Right lobe of liver (tissue), 6 donors: ENCODE data around the gene TBX4. TPM values are rescaled to one million over a fixed set of nuclear protein-coding genes. Genes with fewer than 3 reads are reported as not detected.

Source experiments
- ATAC-seq, 4 donors: fragments of 200-7000 bp; cut with Tn5 transposase; one replicate each; pipeline ENCODE4 v1.9.1; 2020; ENCODE audit warnings: mild to moderate bottlenecking in 4 of 4, moderate library complexity in 4 of 4
- DNase-seq, 3 donors: peaks; one replicate each; pipeline ENCODE4 v3.0.0-alpha.2; 2020
- H3K27ac ChIP-seq, 3 donors: fragments of 200-600 bp; one replicate each; pipeline ENCODE4 v1.8.0; 2022
- H3K27me3 ChIP-seq, 2 donors: fragments of 200-600 bp; one replicate each; pipeline ENCODE4 v1.8.0; 2022
- H3K36me3 ChIP-seq, 4 donors: fragments of 200-600 bp; sonication (generic) in 1 of 4; one replicate each; pipeline versions ENCODE4 v1.5.1 to v1.8.0; 2017 to 2022; ENCODE audit warnings: control low read depth in 1 of 4
- H3K4me1 ChIP-seq, 4 donors: fragments of 200-600 bp; sonication (generic) in 1 of 4; one replicate each; pipeline versions ENCODE4 v1.5.1 to v1.8.0; 2017 to 2022; ENCODE audit warnings: control low read depth in 1 of 4
- H3K4me3 ChIP-seq, 3 donors: fragments of 200-600 bp; one replicate each; pipeline ENCODE4 v1.8.0; 2022
- H3K9me3 ChIP-seq, 4 donors: fragments of 200-600 bp; sonication (generic) in 1 of 4; one replicate each; pipeline versions ENCODE4 v1.5.1 to v1.8.0; 2017 to 2022; ENCODE audit warnings: control low read depth in 1 of 4
- POLR2A ChIP-seq: fragments of 450-650 bp; IDR thresholded peaks from one replicate; pipeline ENCODE4 v1.6.1; 2017; ENCODE audit warnings: antibody characterized with exemption, mild to moderate bottlenecking
- WGBS: methylation state at CpG from one replicate; pipeline ENCODE4 v1.1.6; 2018; ENCODE audit warnings: low coverage, low lambda C conversion rate; ENCODE audit not compliant: insufficient coverage; ENCODE audit errors: missing lambda C conversion rate; 5-methylcytosine and 5-hydroxymethylcytosine counted together
- intact Hi-C, 2 donors: fragments of 100-400 bp; cut with DNase I; formaldehyde crosslinking; loops; one replicate each; pipeline versions ENCODE4 v1.11.2 to v1.14.1; 2022
- total RNA-seq, 6 experiments: library from RNA; depleted of rRNA in 2 of 6; stranded (reverse); fragments of >200 nt in 2 of 6; fragmentation: NEBNext Ultra II Directional in 3 of 6; extraction: Animal tissue kit (Norgen Biotek cat#: 25700) in 3 of 6; gene quantifications; one replicate each; pipeline versions ENCODE4 v1.1.0 to v1.2.4, GENCODE V29; 2016 to 2023
- TF ChIP-seq, protein P1 (sequence below), 4 donors: fragments of 200-600 bp in 3 of 4; fragments of 450-650 bp in 1 of 4; IDR thresholded peaks; one replicate each; pipeline versions ENCODE4 v1.5.1 to v1.8.0; 2016 to 2022; ENCODE audit warnings: antibody characterized with exemption in 4 of 4, mild to moderate bottlenecking in 2 of 4
- donor health status: DM: no; HTN: yes; CAD: no.
- donor health status: DM: no; HTN: no; CAD: no.
- donor health status: DM: no; HTN: no; CAD: no.
- donor health status: DM: no; HTN: yes; CAD: no.
- donor health status: DM: no; HTN: yes; CAD: no.

Gene TBX4
- total RNA-seq, 6 experiments from 2014 or later = not detected

DNA sequence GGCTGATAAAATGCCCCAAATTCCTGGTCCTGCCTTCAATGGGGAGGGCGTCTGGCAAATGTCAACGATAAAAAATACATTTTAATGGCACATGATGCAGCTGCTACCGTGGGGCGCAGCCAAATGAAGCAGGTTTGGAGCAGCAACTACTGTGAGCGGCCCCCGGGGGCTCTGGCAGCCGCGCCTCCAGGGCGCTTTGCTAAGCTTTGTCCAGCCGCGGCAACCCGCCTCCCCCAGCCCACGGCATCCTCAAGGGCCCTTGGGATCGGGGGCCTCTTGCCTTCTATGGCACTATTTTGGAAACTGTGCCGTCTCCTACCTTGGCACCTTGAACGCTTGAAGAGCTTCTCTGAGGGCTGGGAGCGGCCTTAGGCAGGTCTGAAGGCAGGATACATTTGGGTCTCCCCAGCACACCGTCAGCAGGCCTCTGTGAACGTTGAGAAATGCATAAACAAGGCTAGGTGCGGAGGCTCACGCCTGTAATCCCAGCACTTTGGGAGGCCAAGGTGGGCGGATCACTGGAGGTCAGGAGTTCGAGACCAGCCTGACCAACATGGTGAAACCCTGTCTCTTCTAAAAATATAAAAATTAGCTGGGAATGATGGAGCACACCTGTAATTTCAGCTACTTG, 25.1 kb downstream of the TBX4 start:
- intact Hi-C loops = no loop called here
- Histone ChIP-seq H3K27me3 (no peaks in the 10 kb centered on the region), H3K4me3 (no peak overlapping the region), H3K4me1 (no peaks in the 10 kb centered on the region), H3K36me3 (no peaks in the 10 kb centered on the region), H3K9me3 (no peaks in the 10 kb centered on the region), H3K27ac (no peak overlapping the region)
- TF ChIP-seq, protein P1, sequence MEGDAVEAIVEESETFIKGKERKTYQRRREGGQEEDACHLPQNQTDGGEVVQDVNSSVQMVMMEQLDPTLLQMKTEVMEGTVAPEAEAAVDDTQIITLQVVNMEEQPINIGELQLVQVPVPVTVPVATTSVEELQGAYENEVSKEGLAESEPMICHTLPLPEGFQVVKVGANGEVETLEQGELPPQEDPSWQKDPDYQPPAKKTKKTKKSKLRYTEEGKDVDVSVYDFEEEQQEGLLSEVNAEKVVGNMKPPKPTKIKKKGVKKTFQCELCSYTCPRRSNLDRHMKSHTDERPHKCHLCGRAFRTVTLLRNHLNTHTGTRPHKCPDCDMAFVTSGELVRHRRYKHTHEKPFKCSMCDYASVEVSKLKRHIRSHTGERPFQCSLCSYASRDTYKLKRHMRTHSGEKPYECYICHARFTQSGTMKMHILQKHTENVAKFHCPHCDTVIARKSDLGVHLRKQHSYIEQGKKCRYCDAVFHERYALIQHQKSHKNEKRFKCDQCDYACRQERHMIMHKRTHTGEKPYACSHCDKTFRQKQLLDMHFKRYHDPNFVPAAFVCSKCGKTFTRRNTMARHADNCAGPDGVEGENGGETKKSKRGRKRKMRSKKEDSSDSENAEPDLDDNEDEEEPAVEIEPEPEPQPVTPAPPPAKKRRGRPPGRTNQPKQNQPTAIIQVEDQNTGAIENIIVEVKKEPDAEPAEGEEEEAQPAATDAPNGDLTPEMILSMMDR (IDR thresholded peaks at IDR 0.05) = no peak
- TF ChIP-seq POLR2A = no peak
- DNase-seq = peak in 1 of 3 donors; percentile 29
- ATAC-seq = no peak
- WGBS = 71% methylated on average over 5 of the region's 23 CpGs

DNA sequence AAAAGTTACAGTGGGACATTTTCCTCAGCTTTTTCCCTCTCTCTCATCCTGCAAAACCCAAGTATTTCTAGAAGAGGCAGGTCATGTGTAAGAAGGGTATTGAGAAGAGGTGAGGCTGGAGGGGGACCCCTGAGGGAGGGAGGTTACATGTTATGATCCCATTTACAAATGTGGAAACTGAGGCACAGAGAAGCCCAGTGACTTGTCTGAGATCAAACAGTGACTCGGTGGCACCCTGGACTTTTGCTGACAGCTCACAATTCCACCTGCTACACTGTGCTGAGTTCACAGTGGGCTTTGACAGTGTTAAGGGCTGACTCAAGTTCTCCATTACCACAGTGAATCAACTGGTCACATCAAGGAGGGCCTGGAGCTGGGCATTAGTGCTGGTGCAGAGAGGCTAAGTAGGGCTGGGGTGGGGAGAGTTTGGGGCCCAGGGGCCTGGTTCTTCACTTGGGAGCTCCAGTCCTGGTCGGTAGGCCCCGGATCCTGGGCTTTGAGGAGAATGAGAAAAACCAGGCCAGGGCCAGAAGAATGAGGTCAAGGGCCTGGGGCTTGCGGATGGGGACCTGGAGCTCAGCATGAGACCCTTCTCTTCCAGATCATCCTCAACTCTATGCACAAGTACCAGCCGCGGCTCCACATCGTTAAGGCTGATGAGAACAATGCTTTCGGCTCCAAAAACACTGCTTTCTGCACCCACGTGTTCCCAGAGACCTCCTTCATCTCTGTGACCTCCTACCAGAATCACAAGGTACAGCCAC, 26.0 kb downstream of the TBX4 start:
- Histone ChIP-seq H3K27ac (no peak overlapping the region), H3K27me3 (no peaks in the 10 kb centered on the region), H3K36me3 (no peaks in the 10 kb centered on the region), H3K4me3 (no peak overlapping the region), H3K9me3 (no peaks in the 10 kb centered on the region), H3K4me1 (no peaks in the 10 kb centered on the region)
- WGBS = 95% methylated on average over 4 of the region's 9 CpGs
- no peak for DNase-seq
- intact Hi-C loops = no loop called here
- no peak for ATAC-seq
- TF ChIP-seq, protein P1 (IDR thresholded peaks at IDR 0.05) = no peak
- TF ChIP-seq POLR2A = no peak

DNA sequence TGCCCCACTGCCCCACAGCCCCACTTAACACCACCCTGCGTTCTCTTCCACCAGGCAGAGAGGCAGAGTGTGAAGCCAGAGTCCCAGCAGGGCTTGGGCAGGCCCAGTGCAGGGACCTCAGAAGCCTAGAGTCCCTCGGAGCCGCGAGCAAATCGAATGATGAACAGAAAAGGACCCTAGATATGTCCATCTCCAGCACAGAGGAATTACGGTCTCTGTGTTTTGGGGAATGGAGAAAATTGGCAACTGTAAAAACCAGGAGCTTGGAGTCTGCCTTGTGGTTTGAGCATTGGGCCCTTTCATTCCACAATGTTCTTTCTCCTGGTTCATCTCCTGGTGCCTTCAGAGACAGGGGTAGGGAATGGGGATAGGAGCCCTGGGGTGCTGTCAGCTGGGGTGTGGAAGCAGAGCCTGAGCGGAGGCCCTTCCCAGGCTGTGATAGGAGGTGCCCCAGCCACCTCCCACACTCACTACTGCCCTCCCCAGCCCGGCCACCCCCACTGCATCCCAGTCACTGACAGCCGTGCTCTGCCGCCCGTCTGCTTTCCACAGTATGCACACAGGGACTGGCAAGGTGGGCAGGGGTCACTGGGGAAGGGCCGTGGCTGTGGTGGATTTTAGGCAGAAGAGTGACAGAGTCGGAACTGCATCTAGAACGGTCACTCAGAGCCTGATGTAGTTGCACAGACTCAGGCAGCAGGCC, 26.7 kb downstream of the TBX4 start:
- Histone ChIP-seq H3K4me1 (no peaks in the 10 kb centered on the region), H3K27ac (no peak overlapping the region), H3K9me3 (no peaks in the 10 kb centered on the region), H3K36me3 (no peaks in the 10 kb centered on the region), H3K27me3 (no peaks in the 10 kb centered on the region), H3K4me3 (no peak overlapping the region)
- ATAC-seq (no peak), DNase-seq (peak in 1 of 3 donors; percentile 42)
- TF ChIP-seq, protein P1 (IDR thresholded peaks at IDR 0.05) = no peak
- TF ChIP-seq POLR2A = no peak
- WGBS = 78% methylated on average over 9 of the region's 14 CpGs
- intact Hi-C loops = no loop called here

DNA sequence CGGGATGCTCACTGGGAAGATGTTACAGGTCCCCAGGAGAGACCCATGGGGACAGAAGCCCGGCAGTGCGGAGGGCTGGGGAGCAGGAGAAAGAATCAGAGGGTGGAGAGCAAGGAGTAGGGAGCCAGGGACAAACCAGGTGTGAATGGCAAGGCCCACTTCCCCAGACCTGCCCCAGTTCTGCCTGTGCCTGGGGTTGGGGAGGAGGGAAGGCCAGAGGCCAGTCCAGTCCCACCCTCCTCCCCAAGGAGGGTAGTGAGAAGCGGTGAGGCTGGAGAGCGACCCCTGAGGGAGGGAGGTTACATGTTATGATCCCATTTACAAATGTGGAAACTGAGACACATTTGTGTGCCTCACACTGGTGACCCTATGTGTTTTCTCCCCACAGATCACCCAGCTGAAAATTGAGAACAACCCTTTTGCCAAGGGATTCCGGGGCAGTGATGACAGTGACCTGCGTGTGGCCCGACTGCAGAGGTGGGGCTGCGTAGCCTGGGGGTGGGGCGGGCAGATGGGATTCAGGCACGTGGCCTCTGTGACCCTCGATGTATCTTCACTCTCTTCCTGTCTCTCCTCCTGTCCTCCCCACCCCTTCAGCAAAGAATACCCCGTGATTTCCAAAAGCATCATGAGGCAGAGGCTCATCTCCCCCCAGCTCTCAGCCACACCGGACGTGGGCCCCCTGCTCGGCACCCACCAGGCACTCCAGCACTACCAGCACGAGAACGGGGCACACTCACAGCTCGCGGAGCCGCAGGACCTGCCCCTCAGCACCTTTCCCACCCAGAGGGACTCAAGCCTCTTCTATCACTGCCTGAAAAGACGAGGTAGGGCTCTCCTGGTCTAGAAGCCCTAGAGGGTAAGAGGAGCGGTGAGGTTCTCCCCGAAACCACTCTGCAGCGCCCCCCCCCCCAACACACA, 27.5 kb downstream of the TBX4 start:
- no peak for ATAC-seq
- intact Hi-C loops = no loop called here

More for the DNA sequence above, 27.5 kb downstream of the TBX4 start:
- H3K9me3 ChIP-seq = no peaks in the 10 kb centered on the region
- no peaks in the 10 kb centered on the region for H3K36me3 ChIP-seq
- no peak overlapping the region for H3K27ac ChIP-seq
- WGBS = 57% methylated on average over 5 of the region's 25 CpGs
- no peaks in the 10 kb centered on the region for H3K4me1 ChIP-seq
- no peaks in the 10 kb centered on the region for H3K27me3 ChIP-seq
- TF ChIP-seq POLR2A = no peak
- TF ChIP-seq, protein P1 (IDR thresholded peaks at IDR 0.05) = no peak
- DNase-seq = peak in 1 of 3 donors; percentile 37
- H3K4me3 ChIP-seq = no peak overlapping the region
